NCI-H1105 treated with DMSO at 0.1 percent for 48 hours (cell line): ENCODE results near the gene PRKAG2.
"Not testable (repeated sequence)": the region's sequence is repeated elsewhere in the genome, so short reads cannot be mapped to it uniquely, and the experiment has no call there.

ENCODE experiments used
- DNase-seq: peaks from one replicate; lab custom pipeline; 2025; lab: John Stamatoyannopoulos, UW

The PRKAG2 gene

DNA sequence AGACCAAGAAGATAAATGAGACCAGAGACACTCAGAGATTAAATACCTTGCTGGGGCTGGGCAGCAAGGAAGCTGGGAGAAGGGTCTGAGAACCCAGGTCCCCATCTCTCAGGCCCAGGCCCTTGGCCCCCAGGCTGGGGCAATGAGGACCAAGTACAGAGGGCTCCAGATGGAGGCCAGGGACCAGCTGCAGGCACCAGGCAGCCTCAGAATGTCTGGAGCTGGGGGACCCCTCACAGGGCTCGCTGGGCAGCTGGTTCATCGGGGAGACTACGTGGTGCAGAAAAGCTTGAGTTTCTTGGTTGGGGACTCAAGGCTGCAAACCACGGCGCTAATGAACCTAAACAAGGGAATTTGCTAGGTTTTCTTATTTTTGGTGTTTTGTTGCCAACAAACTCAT is 75.6 kb downstream of the PRKAG2 start:
- no peak for DNase-seq

DNA sequence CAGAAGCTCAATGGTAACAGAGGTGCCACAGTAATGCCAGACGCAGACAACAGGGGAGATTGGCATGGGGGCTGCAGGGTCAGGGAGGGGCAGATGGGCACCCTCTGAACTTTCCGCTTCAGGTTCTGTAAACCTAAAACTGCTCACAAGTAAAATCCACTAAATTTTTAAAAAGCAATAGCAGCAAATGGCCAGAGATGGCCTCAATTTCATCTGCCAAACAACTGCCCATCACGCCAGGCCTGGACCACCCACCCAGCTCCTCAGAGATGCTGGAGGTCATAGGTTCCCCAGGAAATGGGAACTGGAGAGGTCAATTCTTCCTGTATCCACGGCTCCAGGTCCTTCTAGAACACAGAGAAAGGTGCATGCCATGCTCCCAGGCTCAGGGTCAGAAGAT is 76.1 kb downstream of the PRKAG2 start:
- DNase-seq: no peak

DNA sequence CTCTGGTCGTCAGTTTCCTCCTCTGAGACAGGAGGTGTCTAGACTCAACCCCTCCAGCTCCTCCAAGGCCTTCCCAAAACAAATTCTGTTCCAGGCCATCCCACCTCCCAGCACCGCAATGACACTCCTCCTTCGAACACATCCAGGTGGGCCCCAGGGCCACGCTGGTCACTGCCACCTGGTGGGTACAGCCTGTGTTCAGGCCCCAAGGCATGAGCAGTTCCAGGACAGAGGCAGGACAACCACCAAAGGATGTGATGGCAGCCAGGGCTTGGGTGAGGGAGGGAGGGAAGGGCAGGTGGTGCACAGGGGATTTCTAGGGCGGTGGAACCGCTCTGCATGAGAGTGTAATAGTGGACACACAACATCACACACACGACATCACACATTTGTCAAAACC is 76.5 kb downstream of the PRKAG2 start:
- no peak for DNase-seq

DNA sequence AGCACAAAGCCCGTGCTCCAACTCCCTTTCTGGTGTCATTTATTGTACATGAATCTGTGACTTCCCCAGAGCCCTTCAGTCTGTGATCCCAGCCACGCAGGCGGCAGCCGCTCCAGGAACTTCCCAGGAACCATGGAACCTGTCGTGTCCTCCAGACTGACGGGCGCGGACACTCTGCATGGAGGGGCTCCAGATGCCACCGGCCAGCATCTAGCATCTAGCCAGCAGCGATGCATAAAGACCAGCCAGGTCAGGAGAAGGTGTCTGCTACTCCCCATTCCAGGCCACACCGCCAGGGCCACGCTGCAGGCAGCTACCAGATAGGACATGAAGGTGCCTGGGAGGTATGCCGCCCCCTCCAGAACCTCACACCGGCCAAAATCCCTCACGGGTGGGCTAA is 77.4 kb downstream of the PRKAG2 start:
- DNase-seq: no peak

DNA sequence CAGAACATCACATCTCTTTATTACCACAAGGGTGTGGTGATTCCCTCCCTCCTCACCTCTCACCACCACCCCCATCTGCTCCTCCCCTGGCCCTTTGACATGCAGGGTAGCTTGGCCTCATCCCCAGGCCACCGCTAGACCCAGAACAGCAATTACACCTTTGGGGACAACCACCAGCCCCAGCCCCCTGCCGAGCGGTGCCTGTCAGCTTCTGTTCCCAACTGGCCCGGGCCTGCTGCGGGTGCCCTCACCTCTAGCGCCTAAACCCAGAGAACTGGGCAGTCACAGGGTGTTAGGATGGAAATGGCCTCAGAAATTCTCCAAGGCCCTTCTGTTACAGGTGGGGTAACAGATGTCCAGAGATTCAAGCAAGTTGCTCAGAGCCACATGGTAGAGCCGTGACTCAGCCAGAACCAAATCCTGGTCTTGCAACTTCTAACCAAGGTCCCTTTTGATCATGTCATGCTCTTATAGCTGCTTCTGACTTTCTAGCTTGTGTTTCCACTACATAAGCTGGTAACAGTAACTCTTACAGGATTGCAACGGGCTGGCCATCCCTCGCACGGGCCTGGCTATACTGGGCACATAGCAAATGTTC is 78.0 kb downstream of the PRKAG2 start:
- no peak for DNase-seq

DNA sequence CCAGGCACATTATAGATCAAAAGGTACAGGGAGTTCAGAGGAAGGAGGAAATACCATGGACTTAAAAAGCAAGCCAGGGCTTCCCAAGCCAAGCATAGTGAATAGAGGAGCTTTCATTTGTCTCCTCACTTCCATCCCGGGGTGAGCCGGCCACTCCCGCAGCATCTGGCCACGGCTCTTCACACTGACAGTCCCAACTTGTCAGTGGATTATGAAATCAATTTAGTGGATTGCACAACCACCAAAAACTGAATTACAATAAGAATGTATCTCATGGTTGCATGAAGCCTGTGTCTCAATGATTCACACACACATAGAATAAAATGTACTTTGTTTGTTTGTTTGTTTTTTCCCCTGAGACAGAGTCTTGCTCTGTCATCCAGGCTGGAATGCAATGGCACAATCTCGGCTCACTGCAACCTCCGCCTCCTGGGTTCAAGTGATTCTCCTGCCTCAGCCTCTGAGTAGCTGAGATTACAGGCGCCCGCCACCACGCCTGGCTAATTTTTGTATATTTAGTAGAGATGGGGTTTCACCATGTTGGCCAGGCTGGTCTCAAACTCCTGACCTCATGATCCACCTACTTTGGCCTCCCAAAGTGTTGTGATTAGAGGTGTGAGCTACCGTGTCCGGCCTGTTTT is 79.1 kb downstream of the PRKAG2 start:
- not testable (repeated sequence) for DNase-seq

DNA sequence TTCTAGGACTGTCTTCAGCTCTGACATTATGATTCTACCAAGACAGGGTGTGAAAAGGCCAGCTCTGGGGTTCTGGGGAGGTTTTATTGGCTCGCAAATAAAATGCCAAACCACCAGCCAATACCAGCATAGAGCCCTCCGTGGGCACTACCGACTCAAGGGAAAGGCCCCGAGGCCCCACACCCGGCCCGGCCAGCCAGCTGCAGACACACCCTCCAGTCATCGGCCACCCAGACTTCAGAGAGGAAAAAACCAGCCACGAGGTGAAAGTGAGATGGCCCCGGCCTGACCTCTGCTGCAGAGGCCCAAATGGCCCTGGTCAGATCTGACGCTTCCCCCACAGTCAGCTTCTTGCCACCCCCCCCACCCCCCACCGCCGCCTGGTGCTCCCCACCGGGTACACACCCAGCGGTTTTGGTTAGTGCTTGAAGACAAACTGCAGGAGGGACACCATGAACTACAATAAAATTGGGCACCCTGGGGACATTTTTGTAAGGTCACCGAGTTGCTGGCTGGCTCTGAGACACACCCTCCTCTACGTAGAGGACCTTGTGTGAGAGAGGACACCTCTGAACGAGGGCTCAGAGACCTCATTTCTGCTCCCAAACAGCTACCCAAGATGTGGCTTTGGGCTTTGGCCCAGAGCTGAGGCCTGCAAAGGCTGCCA is 79.9 kb downstream of the PRKAG2 start:
- no peak for DNase-seq

DNA sequence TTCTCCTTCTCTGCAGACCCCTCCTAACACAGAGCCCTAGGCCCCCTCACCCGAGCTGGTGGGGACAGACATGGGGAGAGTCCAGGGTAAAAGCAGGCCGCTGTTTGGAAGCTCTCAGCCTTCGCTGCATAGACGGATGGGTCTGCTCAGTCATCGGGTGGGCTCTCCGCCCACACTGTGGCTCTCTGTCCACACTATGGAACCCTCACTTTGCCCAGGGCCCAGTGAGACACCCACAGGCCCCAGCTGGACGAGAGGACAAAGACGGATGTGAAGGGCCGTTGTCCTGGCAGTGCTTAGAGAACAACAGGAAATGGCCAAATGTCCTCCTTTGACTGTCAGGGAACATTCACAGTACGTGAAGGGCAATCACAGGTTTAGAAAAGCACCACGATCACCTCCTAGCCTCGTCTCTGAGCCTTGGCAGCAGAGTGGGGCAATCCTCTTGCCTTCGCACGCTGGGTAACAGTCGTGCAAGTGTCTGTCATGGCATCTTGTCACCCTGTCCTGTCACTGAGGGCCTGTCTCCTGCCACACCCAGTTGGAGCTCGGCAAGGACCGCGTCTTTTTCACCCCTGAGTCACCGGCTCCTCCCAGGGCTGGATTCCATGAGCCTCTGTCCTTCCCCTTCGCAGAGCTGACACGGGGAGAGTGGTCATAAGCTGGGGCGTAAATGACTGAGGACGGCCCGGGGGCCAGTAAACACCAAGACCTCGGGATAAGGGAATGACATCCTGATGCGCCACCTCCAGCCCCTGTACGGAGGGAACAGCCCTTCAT is 80.6 kb downstream of the PRKAG2 start:
- DNase-seq: no peak

DNA sequence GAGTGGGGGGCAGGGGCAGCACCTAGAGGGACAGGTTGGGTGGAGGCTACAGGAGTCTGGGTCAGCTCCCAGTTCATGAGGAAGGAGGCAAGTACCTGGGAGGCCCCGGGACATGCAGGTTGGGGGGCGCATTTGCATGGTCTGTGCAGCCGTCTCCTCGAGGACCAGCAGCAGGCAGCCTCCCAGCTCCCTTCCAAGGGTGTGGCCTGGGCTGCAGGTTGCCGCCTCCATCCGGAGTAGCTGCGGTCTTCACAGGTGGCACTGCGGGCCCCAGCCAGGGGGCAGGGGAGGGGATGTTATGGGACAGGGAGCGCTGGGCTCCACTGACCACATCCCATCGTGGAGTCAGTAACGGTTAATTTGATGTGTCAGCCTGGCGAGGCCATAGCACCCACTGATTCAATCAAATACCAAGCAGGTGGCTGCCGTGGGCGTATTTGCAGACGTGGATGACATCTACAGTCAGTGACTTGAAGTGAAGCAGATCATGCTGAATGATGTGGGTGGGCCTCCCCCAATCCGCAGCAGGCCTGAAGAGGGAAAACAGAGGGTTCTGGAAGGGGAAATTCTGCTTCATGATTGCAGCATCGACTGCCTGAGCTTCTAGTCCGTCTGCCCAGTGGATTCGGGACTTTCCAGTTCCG is 81.6 kb downstream of the PRKAG2 start:
- no peak for DNase-seq

DNA sequence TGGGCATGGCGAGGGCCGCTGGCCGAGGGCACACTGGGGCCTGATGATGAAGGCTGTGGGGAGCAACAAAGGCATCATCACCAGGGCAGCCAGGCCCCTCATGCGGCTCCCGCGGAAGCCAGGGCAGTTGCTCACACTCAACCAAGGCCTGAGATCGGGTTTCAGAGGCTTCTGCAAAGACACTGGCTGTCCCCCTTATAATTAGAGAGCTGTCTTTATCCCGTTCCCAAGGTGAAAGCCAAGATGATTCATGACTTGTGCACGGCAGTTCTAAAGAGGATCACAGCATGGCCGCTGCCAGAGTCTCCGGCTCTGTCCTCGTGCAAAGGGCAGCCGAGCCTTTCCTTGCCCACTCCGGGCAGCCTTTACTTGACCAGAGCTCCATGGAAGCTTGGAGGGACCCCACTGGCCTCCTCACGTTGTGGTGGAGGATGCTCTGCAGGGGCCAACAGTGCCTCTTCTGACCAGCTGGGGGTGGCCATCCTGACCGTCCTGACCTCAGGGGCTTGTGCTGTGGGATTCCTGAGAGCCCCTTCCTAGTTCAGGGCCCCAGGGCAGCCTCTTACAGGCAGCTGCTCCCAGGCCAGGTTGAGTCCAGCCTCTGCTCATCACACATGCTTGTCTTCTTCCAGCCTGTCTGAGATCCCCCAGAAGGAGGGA is 82.3 kb downstream of the PRKAG2 start:
- no peak for DNase-seq

DNA sequence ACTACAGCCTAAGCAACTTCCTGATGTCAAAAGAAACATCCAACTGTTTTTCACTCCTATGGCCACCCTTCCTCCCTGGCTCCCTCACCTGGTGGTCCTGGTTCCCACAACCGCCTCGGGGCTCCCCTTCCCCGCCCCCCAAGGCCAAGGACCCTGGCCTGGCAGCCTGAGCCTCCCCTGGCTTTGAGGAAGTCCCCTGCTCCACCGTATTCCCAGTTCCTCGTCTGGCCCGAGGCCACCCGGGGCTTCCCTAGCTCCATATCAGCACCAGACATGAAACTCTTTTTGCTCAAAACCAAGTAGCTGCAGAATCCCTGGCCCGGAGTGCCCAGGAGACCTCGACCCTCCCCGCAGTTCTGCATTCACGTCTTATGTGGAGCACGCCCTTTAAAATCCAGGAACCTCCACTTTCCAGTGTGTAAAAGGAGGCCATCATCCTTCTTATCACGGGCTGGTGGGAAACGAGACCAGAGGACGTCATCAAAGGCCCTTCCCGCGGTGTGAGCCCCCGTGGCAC is 82.9 kb downstream of the PRKAG2 start:
- DNase-seq: no peak

DNA sequence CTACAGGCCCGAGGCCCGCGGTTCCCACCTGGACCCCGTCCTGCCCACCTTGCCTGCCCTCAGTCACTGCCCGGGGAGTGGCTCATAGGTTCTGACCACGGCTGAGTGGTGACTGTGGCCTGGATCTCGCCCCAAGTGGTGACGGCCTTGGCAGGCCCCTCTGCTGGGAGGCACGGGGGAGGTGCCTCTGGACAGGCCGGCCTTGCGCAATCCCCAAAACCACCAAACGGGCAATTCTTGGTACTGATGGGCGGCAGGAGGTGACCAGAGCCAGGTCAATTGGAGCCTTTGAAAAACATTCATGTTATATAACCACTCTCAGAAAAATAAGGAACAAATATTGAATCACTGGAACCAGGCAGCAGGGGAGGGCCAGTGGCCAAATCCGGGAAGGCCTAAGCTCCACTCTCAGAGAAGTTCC is 83.4 kb downstream of the PRKAG2 start:
- no peak for DNase-seq

DNA sequence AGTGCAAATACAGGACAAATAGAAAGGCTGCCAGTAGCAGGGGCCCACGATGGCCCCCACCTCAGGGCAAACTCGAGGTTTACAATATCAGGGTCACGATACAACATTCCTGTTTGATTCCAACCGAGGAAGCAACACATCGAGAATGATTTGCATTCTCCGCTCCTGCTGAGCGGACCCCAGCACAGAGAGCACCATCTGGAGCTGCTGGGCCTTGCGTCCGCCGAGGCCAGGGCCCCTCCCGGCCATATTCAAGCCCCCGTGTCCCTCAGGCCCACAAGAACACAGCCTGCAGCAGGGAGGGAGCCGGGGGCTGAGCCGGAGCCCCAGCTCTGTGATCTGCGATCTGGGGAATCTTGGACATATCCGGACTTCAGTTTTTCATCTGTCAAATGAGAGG is 84.3 kb downstream of the PRKAG2 start:
- DNase-seq: no peak

DNA sequence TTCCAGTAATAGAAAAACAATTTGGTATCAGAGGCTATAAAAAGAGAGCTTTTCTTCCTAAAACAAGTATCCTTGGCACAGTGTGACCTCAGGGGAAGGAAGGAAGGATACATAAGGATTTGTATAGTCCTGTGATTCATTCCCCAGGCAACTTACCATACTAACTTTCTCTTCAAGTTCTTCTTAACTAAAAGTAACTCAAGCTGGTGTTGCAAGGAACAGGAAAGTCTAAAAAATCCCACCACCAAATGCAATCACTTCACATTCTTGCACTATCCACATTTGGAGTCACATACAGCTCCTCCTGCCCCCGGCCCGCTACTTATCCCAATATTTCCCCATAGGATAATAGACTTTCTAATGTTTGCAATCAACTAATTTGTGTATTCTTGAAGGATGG is 84.8 kb downstream of the PRKAG2 start:
- no peak for DNase-seq

DNA sequence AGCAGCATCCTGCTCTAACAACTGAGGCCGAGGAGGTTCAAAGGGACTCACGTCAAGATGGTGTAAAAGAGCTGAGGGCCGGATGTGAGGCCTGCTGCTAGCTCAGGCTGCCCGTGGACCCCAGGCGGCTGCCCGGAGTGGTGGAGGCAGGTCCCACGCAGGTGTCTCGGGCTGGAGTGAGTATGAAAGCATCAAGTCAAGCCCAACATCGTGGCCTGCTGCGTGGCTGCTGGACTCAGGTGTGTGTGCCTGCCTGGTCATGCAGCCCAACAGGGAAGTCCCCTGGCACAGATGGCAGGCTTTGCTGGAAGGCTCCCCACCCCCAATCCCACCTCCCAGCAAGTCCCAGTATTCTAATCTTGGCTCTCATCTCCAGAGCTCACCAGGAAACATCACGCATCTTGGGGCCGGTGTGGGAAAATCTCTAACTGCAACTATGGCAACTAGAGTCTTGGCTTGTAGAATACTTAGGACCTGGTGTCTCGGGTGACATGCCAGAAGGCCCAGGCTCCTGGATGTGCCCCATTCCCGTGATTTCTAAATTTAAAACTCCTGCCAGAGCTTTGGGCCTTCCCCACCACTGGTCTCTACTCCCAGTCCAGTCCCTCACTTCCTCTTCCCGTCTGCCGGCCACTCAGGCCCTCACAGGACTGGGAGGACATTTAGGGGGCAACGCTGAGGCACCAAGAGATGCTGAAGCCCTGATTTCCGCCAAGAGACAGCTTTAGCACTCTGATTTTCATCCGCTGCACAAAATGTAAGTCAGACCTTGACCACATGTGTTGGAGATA is 85.9 kb downstream of the PRKAG2 start:
- DNase-seq: no peak

DNA sequence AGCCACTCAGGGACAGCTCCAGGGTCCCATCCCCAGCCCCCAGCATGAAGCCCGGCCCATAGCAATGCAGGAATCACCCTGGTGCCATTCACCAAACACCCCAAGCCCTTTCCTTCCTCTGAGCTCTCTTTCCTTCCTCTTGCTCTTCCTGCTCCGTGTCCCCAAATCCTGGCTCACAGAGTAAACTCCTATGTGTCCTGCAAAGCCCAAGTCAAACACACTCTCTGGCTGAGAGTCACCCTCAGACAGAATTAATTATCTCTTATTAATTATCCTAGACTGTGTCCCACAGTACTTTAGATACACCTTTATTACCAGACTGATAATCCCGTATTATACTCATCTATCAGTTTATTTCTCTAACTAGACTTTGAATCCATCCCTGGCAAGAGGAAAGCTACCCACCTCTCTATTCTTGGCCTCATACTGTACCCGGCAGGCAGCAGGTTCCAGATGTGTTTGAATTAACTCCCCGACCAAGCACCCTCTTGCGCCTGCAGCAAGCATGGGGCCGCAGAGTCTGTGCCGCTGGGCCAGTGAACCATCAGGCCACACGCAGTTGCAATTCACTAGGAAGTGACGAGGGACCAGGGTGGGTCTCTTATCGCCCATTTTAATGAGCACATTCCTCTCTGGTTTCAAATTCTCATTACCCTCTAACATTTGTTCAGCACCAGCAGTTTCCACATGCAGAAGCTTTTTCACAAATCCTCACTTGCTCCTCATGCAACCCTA is 86.7 kb downstream of the PRKAG2 start:
- no peak for DNase-seq

DNA sequence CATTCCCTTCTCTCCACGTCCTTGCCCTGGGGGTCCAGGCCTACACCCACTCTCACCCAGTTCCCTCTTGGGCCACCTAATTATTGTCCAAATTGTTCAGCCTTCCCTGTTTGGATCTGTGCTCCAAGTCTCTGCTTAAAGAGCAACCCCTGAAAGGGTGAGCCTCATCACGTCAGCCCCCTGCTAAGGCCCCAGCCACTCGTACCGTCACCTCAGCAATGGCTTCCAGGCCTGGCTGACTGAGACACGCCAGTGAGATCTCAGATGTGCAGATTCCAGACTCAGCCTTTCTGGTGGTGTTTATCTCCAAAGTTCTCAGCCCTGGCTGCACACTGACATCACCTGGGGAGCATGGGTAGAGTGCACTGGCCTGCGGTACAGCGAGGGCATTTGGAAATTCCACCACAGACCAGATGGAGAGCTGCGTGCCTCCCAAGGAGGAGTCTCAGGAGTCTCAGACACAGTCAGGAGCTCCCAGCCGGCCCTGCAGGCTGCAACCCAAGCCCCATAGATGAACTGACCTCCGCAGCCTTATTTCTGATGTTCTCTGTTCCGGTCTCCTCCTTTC is 87.5 kb downstream of the PRKAG2 start:
- no peak for DNase-seq

DNA sequence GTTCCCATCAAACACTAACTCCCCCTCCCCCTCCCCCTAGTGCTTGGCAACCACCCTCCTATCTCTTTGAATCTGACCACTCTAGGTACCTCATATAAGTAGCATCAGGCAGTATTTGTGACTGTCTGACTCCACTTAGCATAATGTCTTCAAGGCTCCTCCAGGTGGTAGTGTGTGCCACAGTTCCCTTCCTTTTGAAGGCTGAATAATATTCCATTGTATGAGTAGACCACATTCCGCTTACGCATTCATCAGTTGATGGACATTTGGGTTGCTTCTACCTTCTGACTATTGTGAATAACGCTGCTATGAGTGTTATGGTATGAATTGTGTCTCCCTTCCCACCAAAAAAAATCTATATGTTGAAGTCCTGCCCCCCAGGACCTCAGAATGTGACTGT is 89.6 kb downstream of the PRKAG2 start:
- DNase-seq: no peak

DNA sequence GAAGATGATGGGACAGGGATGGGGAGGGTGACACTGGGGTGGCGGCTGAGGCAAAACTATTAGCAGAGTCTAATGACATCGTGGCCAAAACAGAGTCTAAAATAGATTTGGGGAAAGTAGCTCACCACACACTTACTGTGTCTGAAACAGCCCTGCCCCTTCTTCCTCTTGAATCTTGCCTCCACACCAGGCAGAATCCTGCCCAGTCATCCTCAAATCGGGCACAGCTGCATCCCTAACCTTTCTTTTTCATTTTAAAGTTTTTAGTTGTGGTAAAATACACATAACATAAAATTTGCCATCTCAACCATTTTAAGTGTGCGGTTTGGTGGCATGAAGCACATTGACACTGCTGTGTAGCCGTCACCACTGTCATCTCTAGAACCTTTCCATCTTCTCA is 90.0 kb downstream of the PRKAG2 start:
- DNase-seq: no peak

DNA sequence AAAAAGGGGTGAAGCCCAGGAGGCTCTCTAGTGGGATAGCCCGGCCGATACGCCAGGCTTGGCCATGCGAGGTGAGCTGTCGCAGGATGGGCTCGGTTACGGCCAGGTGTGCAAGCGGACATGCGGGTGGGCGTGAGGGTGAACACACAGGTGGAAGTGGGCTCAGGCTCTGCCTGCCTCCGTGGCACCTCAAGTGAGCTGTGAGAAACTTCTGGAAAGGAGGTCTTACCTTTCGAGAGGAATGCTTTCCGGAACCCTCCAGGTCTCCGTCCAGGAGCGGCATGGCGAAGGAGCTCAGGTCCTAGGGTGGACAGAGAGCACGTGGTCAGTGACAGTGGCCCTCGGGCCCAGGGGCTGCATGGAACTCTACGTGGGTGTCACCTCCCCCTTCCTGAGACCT is 90.7 kb downstream of the PRKAG2 start:
- no peak for DNase-seq
